IMR-90 (cell line): ENCODE measurements around the gene EXOC6.

ENCODE experiments used
- BHLHE40 ChIP-seq: fragments of 150-350 bp; IDR thresholded peaks from 2 replicates; pipeline ENCODE4 v1.6.1; 2016; ENCODE audit warnings: mild to moderate bottlenecking, low read depth, low read length
- CEBPB ChIP-seq: IDR thresholded peaks from 2 replicates; pipeline ENCODE4 v1.6.1; 2012; ENCODE audit warnings: low read depth, low read length, improper control_type of control experiment
- CHD1 ChIP-seq: IDR thresholded peaks from 2 replicates; pipeline ENCODE4 v1.6.1; 2012; ENCODE audit warnings: low read depth, low read length, improper control_type of control experiment
- CTCF ChIP-seq: conservative IDR thresholded peaks from 2 replicates; pipeline ENCODE4 v1.5.1; 2012; ENCODE audit warnings: mild to moderate bottlenecking, low read depth, low read length, improper control_type of control experiment
- ELK1 ChIP-seq: fragments of 150-350 bp; IDR thresholded peaks from 2 replicates; pipeline ENCODE4 v1.6.1; 2016; ENCODE audit warnings: low read depth, mild to moderate bottlenecking, low read length, moderate library complexity, borderline replicate concordance
- MXI1 ChIP-seq: IDR thresholded peaks from 2 replicates; pipeline ENCODE4 v1.6.1; 2012; ENCODE audit warnings: low read depth, mild to moderate bottlenecking, low read length, moderate library complexity, borderline replicate concordance
- POLR2A ChIP-seq: IDR thresholded peaks from 2 replicates; pipeline ENCODE4 v1.6.1; 2012; ENCODE audit warnings: mild to moderate bottlenecking, low read depth, low read length
- RAD21 ChIP-seq: IDR thresholded peaks from 2 replicates; pipeline ENCODE4 v1.6.1; 2012; ENCODE audit warnings: low read length, improper control_type of control experiment
- RCOR1 ChIP-seq: IDR thresholded peaks from 2 replicates; pipeline ENCODE4 v1.6.1; 2012; ENCODE audit warnings: mild to moderate bottlenecking, low read length, improper control_type of control experiment; ENCODE audit not compliant: insufficient replicate concordance
- RFX5 ChIP-seq: IDR thresholded peaks from 2 replicates; pipeline ENCODE4 v1.8.0; 2012; ENCODE audit warnings: low read depth, mild to moderate bottlenecking, low read length, moderate library complexity

DNA sequence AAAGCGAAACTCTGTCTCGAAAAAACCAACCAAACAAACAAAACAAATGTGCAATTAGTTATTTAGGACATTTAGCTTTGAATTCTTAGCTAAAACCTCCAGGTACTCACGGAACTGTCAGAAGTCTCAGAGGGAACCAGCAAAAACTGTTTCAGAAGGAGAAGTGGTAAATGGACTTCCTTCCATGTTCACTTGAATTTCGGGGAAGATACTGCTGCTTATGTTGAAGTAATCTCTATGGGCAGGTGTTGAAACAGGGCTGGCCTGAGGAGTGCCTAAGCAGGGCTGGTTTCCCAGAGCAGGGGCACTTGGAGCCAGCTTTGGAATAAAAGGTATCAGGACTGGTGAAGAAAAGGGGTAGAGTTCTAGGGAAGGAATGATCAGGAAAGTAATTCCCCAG, 2.4 kb upstream of the EXOC6 start:
- TF ChIP-seq RFX5 (no peak), CTCF (no peak), RAD21 (no peak), POLR2A (no peak), CHD1 (no peak), BHLHE40 (no peak), CEBPB (no peak), MXI1 (no peak), RCOR1 (no peak), ELK1 (no peak)
